Smooth muscle cell (in vitro differentiated cells): Measurements from ENCODE around the gene MEX3B. TPM values are rescaled to one million over a fixed set of nuclear protein-coding genes. Genes with fewer than 3 reads are reported as not detected.

Source experiments
- DNase-seq: peaks from one replicate; lab custom pipeline; 2025; ENCODE audit not compliant: unreplicated experiment; lab: John Stamatoyannopoulos, UW
- H2AFZ ChIP-seq: fragments of 200-600 bp; sonication (generic); 2 replicates; pipeline ENCODE4 v1.6.0; 2016; ENCODE audit warnings: antibody characterized with exemption, low read depth, mild to moderate bottlenecking
- H3F3A ChIP-seq: fragments of 200-600 bp; sonication (generic); 2 replicates; pipeline ENCODE4 v1.6.0; 2017; ENCODE audit warnings: antibody characterized with exemption, low read depth
- H3K27ac ChIP-seq: fragments of 200-600 bp; sonication (generic); 2 replicates; pipeline ENCODE4 v1.5.1; 2016; ENCODE audit warnings: low read depth, mild to moderate bottlenecking
- H3K27me3 ChIP-seq: fragments of 200-600 bp; sonication (generic); 2 replicates; pipeline ENCODE4 v1.6.1; 2016; ENCODE audit warnings: low read depth, mild to moderate bottlenecking
- H3K36me3 ChIP-seq: fragments of 200-600 bp; sonication (generic); 2 replicates; pipeline ENCODE4 v1.5.1; 2016; ENCODE audit warnings: low read depth
- H3K4me1 ChIP-seq: fragments of 200-600 bp; sonication (generic); 2 replicates; pipeline ENCODE4 v1.5.1; 2016; ENCODE audit warnings: low read depth
- H3K4me2 ChIP-seq: fragments of 200-600 bp; sonication (generic); 2 replicates; pipeline ENCODE4 v1.6.0; 2016; ENCODE audit warnings: mild to moderate bottlenecking
- H3K4me3 ChIP-seq: fragments of 200-600 bp; sonication (generic); 2 replicates; pipeline ENCODE4 v1.5.1; 2016; ENCODE audit warnings: mild to moderate bottlenecking
- H3K79me2 ChIP-seq: fragments of 200-600 bp; sonication (generic); 2 replicates; pipeline ENCODE4 v1.6.0; 2016; ENCODE audit warnings: low read depth, mild to moderate bottlenecking
- H3K9ac ChIP-seq: fragments of 200-600 bp; sonication (generic); 2 replicates; pipeline ENCODE4 v1.6.0; 2016; ENCODE audit warnings: low read depth
- H3K9me3 ChIP-seq: fragments of 200-600 bp; sonication (generic); replicated peaks from 2 replicates; pipeline ENCODE4 v1.5.1; 2016; ENCODE audit warnings: low read depth
- H4K20me1 ChIP-seq: fragments of 200-600 bp; sonication (generic); 2 replicates; pipeline ENCODE4 v1.6.0; 2016; ENCODE audit warnings: low read depth
- CTCF ChIP-seq: fragments of 200-600 bp; sonication (generic); IDR thresholded peaks from 2 replicates; pipeline ENCODE4 v1.5.1; 2017; ENCODE audit warnings: borderline replicate concordance, mild to moderate bottlenecking, antibody characterized with exemption; ENCODE audit not compliant: insufficient read depth, poor library complexity, severe bottlenecking
- WGBS: methylation state at CpG from one replicate; pipeline ENCODE4 v1.1.7; 2016; ENCODE audit warnings: low lambda C conversion rate; 5-methylcytosine and 5-hydroxymethylcytosine counted together
- polyA plus RNA-seq: library from polyadenylated mRNA; unstranded; fragments of >200 nt; fragmentation: Nextera tagmentation; extraction: Ambion mirVana; gene quantifications from 2 replicates; pipeline ENCODE4 v1.2.1, GENCODE V29; 2016
- total RNA-seq: library from RNA; depleted of rRNA; stranded (reverse); fragments of >200 nt; gene quantifications from 2 replicates; pipeline ENCODE4 v1.2.3, GENCODE V29; 2014

Gene MEX3B
- total and polyA plus RNA-seq, 2 experiments from 2014 or later, result 7.5 to 13.7 TPM

- Histone ChIP-seq H3K9ac (peak overlapping the region; percentile 79), H3K4me2 (peak overlapping the region; percentile 90), H3K27ac (peak overlapping the region; percentile 86), H3K4me3 (peak overlapping the region; percentile 77), H3K79me2 (peaks cover 22% of the 10 kb centered on the region), H3K9me3 (no peaks in the 10 kb centered on the region), H3K4me1 (peaks cover 32% of the 10 kb centered on the region), H2AFZ (peak overlapping the region; percentile 94), H4K20me1 (peaks cover 43% of the 10 kb centered on the region), H3K36me3 (peaks cover 4% of the 10 kb centered on the region), H3K27me3 (peaks cover 16% of the 10 kb centered on the region), H3F3A (peaks cover 14% of the 10 kb centered on the region)
- DNase-seq, result peak; percentile 40
- under 1% methylated on average over 54 of the region's 54 CpGs for WGBS
- no peak for TF ChIP-seq CTCF
Measured at GRCh38 chr15:82044373-82045178, 1.2 kb downstream of the MEX3B start.

- Histone ChIP-seq H3K4me2 (peak overlapping the region; percentile 90), H4K20me1 (peaks cover 43% of the 10 kb centered on the region), H3K9me3 (no peaks in the 10 kb centered on the region), H3K9ac (peak overlapping the region; percentile 79), H3K4me1 (peaks cover 32% of the 10 kb centered on the region), H2AFZ (peak overlapping the region; percentile 94), H3K4me3 (peak overlapping the region; percentile 77), H3K36me3 (peaks cover 4% of the 10 kb centered on the region), H3K27ac (peak overlapping the region; percentile 86), H3K79me2 (peaks cover 22% of the 10 kb centered on the region), H3F3A (peaks cover 14% of the 10 kb centered on the region), H3K27me3 (peaks cover 9% of the 10 kb centered on the region)
- 12% methylated on average over 31 of the region's 51 CpGs for WGBS
- DNase-seq, result no peak
- TF ChIP-seq CTCF, result no peak
Measured at GRCh38 chr15:82043796-82044372, 1.9 kb downstream of the MEX3B start.

GRCh38 chr15:82043130-82043673 is 2.6 kb downstream of the MEX3B start:
- peaks cover 4% of the 10 kb centered on the region for H3K36me3 ChIP-seq
- H2AFZ ChIP-seq, result no peak overlapping the region
- no peak overlapping the region for H3K9ac ChIP-seq
- no peaks in the 10 kb centered on the region for H3K9me3 ChIP-seq
- H3K4me3 ChIP-seq, result peak overlapping the region; percentile 77
- peaks cover 9% of the 10 kb centered on the region for H3F3A ChIP-seq
- peaks cover 43% of the 10 kb centered on the region for H4K20me1 ChIP-seq
- peaks cover 32% of the 10 kb centered on the region for H3K4me1 ChIP-seq
- H3K27me3 ChIP-seq, result peaks cover 4% of the 10 kb centered on the region
- peaks cover 22% of the 10 kb centered on the region for H3K79me2 ChIP-seq
- no peak overlapping the region for H3K27ac ChIP-seq
- no peak for TF ChIP-seq CTCF
- H3K4me2 ChIP-seq, result peak overlapping the region; percentile 90
- 64% methylated on average over 47 of the region's 47 CpGs for WGBS
- DNase-seq, result no peak
